ENCODE data around the gene SKI.

The SKI gene

DNA sequence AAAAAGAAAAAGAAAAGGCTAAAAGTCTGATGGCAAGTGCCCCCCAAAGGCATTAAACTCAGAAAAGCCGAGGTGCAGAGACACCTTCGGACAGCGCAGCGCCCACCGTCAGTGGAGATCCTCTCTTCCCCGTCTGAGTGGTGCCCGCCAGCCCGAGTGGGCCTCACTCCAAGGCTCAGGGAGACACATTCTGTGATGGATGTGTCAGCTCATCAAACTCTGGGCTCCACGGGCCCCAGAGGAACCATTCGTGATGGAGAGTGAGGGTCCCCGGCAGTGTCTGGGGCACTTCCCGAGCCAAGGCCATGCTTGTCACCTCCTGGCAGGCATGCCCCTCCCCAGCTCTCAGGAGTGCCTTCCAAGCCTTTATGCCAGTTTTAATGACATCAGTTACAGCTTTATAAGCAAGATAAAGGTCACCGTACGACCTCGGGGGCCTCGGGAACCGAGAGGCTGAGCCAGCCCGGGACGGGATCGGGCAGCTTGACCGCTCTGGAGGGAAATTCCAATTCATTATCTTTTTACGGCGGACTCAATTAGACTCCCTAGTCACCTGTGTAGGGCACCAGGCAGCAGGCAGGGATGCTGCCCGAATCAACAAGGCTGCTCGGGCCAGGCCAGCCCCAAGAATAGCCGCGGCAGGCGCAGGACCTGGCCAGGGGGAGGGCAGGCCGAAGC lies 113.7 kb downstream of the SKI start:
- no peak for DNase-seq (ENCODE audit: low read depth)

GRCh38 chr1:2342384-2343022 lies 114.4 kb downstream of the SKI start:
- DNase-seq (ENCODE audit: low read depth), result no peak

DNA sequence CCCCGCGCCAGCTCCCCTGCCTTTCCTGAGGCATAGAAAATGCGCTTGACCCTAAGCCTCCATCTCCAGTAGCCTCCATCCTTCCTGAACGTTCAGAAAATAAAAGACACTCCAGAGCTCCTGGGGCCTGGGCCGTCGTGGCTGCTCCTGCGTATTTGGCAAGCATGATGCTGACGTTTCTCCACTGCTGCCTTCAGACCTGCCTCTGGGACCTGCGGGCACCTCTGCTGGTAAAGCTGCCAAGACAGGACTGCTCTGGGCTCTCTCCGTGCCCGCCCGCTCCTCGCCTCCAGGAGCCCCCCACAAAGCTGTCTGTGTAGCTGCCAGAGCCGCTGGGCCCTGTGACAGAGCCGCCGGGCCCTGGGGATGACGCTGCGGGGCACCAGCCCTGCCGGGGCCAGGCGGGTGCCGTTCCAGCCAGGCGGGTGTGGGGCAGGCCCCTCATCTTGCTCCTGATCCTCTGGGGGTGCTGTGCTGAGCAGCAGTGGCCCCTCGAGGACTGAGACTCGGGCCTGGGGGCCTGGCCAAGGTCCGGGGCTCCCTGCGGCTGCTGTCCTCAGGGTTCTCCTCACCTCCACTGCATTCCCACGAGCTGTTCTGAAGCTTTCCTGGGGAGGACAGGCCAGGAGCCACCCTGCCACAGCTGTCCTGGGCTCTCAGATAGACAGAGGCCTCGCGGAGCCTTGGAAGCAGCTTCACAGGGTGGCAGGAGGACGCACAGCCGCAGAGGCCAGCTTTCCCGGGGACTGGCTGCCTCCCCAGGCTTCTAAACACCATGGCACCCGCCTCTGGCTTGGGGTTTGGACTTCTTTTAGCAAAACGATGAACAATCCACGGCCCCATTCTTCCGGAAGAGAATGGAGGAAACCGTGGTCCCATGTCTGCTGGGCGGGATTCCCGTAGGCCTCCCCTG lies 115.2 kb downstream of the SKI start:
- DNase-seq (ENCODE audit: low read depth), result no peak

- DNase-seq (ENCODE audit: low read depth), result no peak
Observed at GRCh38 chr1:2344121-2344681, 116.1 kb downstream of the SKI start.

GRCh38 chr1:2344744-2345296 lies 116.7 kb downstream of the SKI start:
- DNase-seq (ENCODE audit: low read depth), result no peak

DNA sequence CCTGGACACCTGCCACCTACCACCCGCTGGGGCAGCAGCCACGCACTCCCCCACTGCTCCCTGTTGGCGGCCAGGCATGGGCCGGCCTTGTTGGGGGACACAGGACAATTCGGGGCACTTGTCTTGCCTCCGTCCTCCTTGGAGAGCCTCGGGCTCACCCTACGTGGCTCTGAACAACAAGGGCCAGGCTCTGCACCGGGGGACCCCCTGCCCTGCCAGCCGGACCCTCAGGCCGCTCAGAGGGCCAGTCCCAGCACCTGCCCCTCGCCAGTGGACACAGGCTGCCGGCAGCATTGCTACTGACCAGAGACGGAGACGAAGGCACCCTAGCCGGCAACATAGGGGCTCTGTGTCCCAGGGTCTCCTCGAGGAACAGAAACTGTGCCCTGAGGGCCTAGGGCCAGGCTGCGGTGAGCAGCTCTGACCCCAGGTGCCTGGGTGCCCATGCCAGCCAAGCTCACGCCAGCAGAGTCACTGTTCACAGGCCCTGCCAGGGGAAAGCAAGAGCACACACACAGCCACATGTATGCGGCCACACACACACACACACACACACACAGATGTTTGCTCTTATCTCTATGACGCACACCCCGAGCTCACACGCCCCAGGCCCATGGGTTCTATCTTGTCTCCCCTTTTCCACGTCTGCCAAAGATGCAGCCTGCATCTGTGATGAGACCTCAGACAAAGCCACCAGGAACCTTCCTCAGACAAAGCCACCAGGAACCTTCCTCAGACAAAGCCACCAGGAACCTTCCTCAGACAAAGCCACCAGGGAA lies 117.4 kb downstream of the SKI start:
- no peak for DNase-seq (ENCODE audit: low read depth)

- no peak for DNase-seq (ENCODE audit: low read depth)
Observed at GRCh38 chr1:2346691-2347408, 118.7 kb downstream of the SKI start.

DNA sequence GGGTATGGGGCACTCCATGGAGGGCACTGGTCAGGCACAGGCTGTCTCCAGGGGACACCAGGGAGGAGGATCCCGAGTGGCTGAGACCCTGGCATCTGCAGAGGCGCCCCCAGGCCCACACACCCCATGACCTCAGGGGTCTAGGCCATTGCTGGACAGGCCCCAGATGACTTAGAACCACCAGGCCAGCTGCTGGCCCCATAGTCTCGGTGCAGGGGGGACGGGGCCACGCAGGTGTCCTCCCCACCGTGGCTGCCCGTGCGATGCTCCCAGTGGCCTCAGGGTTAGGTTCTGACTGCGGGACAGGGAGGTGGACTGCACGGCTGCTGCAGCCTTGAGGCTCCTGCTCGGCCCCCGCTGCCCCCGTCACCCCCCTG lies 119.3 kb downstream of the SKI start:
- DNase-seq (ENCODE audit: low read depth), result no peak

- no peak for DNase-seq (ENCODE audit: low read depth)
Observed at GRCh38 chr1:2347896-2348295, 119.8 kb downstream of the SKI start.

DNA sequence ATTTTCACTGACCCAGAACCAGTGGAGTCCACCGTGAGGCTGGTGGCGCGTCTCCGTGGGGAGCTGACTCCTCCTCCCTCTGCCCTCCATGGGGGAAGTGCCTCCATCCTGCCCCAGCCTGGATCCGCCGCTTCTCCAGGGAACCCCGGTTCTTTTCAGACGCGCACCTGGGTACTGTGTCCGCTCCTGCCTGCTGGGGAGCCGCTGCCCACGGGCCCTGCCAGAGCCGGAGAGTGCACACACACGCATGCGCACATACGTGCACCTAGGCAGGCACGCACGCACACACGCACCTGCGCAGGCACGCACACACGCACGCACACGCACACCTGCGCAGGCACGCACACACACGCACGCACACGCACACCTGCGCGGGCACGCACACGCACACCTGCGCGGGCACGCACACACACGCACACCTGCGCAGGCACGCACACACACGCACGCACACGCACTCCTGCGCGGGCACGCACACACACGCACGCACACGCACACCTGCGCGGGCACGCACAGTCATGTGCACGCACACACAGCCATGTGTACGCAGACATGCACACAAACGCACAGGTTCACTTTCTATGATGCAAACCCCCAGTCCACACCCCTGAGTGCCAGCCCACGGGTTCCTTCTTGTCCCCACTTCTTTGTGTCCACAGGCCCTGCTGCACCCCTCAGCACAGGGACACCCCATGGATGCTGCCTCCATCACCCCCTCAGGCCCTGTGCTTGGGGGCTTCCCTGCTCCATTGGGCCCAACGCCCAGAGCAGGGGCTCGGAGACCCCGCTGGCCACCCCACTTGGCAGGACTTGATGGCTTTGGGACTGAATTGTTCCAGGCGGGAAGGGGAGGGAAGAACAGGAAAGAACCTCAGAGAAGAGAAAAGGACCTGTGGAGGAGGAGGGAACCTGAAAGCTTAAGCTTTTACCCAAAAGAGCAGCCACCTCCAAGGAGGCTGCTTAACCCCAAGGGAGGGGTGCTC lies 120.5 kb downstream of the SKI start:
- no peak for DNase-seq (ENCODE audit: low read depth)

DNA sequence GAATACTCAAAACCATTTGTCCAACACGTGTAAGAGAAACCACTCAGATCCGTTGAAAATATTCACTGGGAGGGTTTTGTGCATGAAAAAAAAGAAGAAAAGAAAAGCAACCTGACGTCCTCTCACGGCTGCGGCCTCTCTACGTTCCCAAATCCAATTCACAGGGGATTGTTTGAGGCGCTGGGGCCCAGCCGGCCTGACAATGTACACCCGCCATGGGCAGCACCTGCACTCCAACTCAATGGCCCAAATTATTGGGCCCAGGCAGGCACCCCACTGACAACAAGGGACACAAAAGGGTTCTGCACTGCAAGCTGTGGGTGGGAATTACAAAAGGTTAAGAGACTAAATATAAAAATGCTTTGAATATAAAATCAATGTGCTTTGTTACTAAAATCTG lies 121.7 kb downstream of the SKI start:
- DNase-seq (ENCODE audit: low read depth), result no peak

GRCh38 chr1:2350501-2350900 lies 122.4 kb downstream of the SKI start:
- no peak for DNase-seq (ENCODE audit: low read depth)

- no peak for DNase-seq (ENCODE audit: low read depth)
Observed at GRCh38 chr1:2350911-2351655, 123.0 kb downstream of the SKI start.

DNA sequence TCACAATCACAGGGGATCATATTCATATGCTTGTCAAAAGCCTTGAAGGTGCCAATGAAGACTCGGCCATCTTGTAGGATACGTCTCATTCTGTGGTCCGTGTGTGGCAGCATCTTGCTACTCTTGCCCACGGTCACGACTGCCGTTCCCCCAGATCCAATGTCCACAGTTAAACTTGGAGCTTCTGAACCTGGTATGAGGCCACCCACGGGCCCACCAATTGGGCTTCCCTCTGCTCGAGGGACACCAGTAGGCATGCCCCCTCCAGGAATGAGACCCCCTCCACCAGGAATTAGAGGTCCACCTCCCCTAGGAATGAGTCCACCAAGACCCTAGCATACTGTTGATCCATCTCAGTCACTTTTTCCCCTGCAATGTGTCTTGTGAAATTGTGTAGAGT lies 123.6 kb downstream of the SKI start:
- no peak for DNase-seq (ENCODE audit: low read depth)

DNA sequence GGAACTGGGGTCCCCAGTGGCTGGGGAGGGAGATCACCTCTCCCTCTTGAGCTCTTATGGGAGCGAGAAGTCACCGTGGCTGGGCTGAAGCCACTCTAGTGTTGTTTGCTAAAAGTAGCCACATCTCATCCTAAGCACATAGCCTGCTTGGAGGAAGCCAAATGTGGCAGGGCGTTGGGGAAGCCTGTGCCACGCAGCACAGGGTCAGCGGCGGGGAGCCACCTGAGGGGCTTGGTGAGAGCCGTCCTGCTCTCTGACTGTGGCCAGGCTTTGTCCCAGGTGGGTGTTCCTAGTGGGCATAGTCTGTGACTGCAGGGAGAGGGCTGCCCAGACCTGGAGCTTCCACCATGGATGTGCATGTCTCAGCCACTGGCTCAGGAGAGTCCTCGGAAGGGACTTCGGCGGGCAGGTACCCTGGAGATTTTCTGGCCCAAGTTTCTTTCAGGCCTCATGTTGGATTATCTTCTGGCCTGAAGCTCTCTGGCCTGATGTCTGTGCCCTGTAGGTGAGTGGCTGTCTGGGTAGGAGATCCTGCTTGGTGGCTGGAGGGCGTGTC lies 124.3 kb downstream of the SKI start:
- DNase-seq (ENCODE audit: low read depth), result no peak

DNA sequence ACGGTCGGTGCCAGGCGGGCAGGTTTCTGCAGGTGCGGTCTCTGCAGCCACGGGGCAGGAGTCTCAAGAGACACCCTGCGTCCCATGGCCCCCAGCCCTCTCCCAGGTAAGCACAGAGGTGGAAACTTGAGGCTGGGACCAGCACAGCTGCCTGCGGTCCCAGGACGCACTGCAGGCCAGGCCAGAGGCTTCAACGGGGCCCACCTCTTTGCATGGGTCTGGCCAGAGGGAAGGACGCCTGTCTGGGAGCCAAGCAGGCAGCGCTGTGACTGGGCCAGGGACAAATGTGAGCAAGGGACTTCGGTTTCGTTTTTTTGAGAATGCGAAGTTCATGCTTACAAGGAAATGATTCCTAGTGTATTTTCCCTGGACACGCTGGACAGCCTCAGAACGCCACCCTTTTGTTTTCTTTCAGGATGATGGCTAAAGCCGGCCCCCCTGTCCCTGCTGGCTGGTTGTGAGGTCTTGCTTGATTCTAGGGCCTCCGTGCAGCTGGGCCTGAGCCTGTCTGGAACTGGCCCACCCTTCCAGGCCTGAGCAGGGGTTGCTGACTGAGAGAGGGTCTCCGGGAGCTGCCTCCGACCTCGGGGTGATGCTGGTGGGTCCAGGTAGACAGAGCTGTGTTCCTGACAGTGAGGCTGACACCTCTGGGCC lies 124.9 kb downstream of the SKI start:
- DNase-seq (ENCODE audit: low read depth), result no peak

DNA sequence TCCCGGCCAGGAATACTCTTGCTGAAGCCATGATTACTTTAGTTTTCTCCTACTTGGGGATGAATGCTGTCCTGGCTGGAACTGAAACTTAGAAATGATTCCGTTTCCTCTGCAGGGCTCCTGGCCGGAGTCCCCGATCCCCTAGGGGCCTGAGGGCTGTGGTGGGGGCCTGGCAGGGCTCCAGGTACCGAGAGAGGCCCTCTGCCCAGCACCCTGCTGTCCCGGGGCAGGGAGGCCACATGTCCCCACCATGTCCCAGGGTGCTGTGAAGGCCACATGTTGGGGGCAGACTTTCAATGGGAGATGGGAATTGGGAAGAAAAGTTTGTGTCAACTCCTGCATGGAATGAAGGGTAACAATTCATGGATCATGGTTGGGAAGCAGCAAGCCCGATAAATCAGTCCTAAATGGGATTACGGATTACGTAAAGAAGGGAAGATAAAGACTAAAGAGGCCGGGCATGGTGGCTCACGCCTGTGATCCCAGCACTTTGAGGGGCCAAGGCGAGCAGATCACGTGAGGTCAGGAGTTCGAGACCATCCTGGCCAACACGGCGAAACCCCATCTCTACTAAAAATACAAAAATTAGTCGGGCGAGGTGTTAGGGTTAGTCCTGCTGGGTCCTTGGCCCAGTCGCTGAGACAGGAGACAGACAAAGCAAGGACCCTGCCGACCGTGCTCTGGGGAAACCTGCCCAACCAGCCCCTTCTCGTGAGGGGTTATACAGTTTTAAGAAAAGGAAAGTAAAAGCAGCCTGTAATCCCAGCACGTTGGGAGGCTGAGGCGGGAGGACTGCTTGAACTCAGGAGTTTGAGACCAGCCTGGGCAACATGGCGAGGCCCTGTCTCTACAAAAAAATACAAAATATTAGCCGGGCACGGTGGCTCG lies 125.7 kb downstream of the SKI start:
- no peak for DNase-seq (ENCODE audit: low read depth)

All from ELR (cell line).